Measurements from ENCODE around the gene TIAL1. TPM values are rescaled to one million over a fixed set of nuclear protein-coding genes. Genes with fewer than 3 reads are reported as not detected.
A peak's percentile ranks its signal among the peaks of the same experiment; 100 is the strongest.

Gene TIAL1
- total RNA-seq, 2 donors from 2014 or later, result 68.7 to 74.3 TPM

DNA sequence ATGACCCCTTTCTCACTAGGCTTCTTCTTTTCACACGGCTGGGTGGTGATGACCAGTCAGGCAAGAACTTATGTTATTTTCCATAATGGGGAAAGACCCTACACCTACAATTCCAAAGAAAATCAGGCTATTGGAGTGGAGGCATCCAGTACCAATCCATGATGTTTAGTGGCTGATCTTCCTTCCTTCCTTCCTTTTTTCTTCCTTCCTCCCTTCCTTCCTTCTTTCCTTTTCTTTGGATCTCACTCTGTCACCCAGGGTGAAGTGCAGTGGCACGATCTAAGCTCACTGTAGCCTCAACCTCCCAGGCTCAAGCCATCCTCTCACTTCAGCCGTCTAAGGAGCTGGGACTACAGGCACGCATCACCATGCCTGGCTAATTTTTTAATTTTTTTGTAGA is 56.7 kb downstream of the TIAL1 start:
- no peak for DNase-seq (ENCODE audit: low spot score)
- no peaks in the 10 kb centered on the region for H3K36me3 ChIP-seq
- TF ChIP-seq POLR2AphosphoS5 (IDR thresholded peaks at IDR 0.05) (no peak), POLR2A (IDR thresholded peaks at IDR 0.05) (no peak)
- TF ChIP-seq, protein P1, sequence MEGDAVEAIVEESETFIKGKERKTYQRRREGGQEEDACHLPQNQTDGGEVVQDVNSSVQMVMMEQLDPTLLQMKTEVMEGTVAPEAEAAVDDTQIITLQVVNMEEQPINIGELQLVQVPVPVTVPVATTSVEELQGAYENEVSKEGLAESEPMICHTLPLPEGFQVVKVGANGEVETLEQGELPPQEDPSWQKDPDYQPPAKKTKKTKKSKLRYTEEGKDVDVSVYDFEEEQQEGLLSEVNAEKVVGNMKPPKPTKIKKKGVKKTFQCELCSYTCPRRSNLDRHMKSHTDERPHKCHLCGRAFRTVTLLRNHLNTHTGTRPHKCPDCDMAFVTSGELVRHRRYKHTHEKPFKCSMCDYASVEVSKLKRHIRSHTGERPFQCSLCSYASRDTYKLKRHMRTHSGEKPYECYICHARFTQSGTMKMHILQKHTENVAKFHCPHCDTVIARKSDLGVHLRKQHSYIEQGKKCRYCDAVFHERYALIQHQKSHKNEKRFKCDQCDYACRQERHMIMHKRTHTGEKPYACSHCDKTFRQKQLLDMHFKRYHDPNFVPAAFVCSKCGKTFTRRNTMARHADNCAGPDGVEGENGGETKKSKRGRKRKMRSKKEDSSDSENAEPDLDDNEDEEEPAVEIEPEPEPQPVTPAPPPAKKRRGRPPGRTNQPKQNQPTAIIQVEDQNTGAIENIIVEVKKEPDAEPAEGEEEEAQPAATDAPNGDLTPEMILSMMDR (IDR thresholded peaks at IDR 0.05), result no peak
- H3K4me3 ChIP-seq, result no peak overlapping the region
- H3K9me3 ChIP-seq, result no peaks in the 10 kb centered on the region
- WGBS, result 95% methylated on average over 4 of the region's 4 CpGs
- peak overlapping the region in 1 of 2 donors; percentile 73 for H3K27ac ChIP-seq
- H3K27me3 ChIP-seq (replicated peaks; ENCODE audit: insufficient read depth), result no peaks in the 10 kb centered on the region
- intact Hi-C loops (cut with DNase I), result no loop called here
- peaks cover 16% of the 10 kb centered on the region for H3K4me1 ChIP-seq (replicated peaks)

DNA sequence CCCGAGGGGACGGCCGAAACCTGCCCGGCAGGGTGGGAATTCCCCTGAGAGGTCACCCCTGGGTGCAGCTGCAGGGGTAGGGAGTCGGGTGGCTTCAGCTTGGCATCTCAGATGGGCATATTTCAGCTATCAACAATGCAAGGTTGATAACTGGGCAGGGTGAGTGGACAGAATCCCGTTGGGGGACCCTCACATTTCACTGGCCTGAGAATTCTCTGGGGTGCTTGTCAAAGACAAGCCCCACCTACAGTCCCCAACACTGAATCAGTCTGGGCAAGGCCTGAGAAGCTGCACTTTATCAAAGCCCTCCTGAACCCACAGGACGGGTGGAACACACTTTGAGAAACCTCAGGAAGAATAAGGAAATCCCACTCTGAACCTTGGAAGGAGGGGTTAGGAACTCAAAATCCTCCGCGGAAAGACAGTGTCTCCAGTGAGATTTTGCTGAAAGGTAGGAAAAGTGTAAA is 57.4 kb downstream of the TIAL1 start:
- peak overlapping the region; percentile 70 to 73 for H3K27ac ChIP-seq
- TF ChIP-seq, protein P1 (IDR thresholded peaks at IDR 0.05), result no peak
- no peak for TF ChIP-seq POLR2A (IDR thresholded peaks at IDR 0.05)
- TF ChIP-seq POLR2AphosphoS5 (IDR thresholded peaks at IDR 0.05), result no peak
- intact Hi-C loops (cut with DNase I), result no loop called here
- no peaks in the 10 kb centered on the region for H3K27me3 ChIP-seq (replicated peaks; ENCODE audit: insufficient read depth)
- H3K4me3 ChIP-seq, result no peak overlapping the region
- no peaks in the 10 kb centered on the region for H3K9me3 ChIP-seq
- H3K36me3 ChIP-seq, result no peaks in the 10 kb centered on the region
- DNase-seq (ENCODE audit: low spot score), result peak; percentile 23
- 43% methylated on average over 9 of the region's 9 CpGs for WGBS
- H3K4me1 ChIP-seq (replicated peaks), result peaks cover 16% of the 10 kb centered on the region

DNA sequence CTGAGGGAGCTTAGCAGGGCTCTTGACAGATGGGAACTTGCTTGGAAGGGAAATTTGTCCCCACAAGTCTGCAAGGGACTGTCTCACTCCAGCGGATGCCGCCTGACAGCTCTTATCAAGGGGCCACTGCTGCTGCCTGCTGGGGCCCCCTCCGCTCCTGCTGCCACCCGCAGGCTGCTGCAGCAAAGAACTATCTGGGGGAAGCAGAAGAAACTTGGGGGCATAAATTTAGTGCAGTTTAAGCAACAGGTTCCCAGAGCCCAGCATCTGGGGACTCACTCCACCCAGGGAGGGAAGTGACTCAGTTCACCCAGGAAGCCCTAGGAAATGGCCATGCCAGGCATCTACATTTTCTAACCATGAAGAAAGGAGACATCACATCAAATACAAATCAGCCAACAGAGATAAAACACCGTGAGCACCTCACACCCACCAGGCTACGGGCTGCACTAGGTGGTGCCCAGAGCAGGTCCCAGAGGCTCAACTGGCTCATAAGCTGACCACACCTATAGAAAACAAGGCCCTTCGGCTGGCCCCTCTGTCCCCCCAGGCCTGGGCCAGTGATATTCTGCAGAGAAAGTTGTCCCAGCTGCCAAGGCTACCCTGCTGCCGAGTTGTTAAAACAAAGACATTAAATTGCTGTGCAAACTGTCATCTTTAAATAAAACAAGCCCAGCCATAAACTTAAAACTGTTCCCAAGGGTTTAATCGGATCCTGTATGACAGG is 58.0 kb downstream of the TIAL1 start:
- intact Hi-C loops (cut with DNase I), result no loop called here
- Histone ChIP-seq H3K4me1 (replicated peaks) (peaks cover 16% of the 10 kb centered on the region), H3K4me3 (no peak overlapping the region), H3K9me3 (no peaks in the 10 kb centered on the region), H3K27ac (peak overlapping the region; percentile 70 to 73), H3K27me3 (replicated peaks; ENCODE audit: insufficient read depth) (no peaks in the 10 kb centered on the region), H3K36me3 (no peaks in the 10 kb centered on the region)
- 54% methylated on average over 9 of the region's 9 CpGs for WGBS
- peak; percentile 18 for TF ChIP-seq POLR2AphosphoS5 (IDR thresholded peaks at IDR 0.05)
- TF ChIP-seq, protein P1 (IDR thresholded peaks at IDR 0.05), result no peak
- DNase-seq (ENCODE audit: low spot score), result no peak

DNA sequence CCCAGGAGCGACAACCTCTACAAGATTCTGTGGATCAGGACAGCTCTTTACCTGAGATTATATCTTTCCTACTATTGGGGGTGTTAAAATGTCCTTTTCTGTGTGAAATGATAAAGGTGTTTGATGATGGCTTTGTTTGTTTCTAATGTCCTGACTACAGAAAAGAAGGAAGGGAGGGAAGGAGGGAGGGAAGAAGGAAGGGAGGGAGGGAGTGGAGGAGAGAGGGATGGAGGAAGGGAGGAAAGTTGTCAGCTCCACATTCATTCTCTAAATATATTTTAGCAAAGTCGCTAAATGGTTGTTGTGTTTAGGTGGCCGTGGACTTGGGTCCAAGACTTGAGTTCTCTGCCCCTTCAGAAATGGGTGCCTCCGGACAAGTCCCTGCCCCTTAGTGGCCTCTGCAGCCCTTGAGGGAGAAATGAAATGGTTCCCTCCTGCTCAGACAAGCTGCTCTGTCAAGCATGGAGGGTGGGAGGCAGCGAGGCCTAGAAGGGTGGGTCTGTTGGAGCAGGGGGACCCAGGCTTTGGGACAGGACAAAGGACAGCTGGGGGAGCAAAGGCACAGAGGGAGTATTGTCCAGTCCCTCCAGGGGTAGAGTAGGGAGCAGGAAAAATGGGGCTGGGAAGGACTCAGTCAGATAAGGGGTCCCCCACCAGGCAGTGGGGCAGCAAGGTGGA is 58.7 kb downstream of the TIAL1 start:
- no peak for DNase-seq (ENCODE audit: low spot score)
- Histone ChIP-seq H3K27ac (peak overlapping the region; percentile 70 to 73), H3K27me3 (replicated peaks; ENCODE audit: insufficient read depth) (no peaks in the 10 kb centered on the region), H3K36me3 (no peaks in the 10 kb centered on the region), H3K9me3 (no peaks in the 10 kb centered on the region), H3K4me3 (no peak overlapping the region), H3K4me1 (replicated peaks) (peaks cover 16% of the 10 kb centered on the region)
- 81% methylated on average over 5 of the region's 5 CpGs for WGBS
- intact Hi-C loops (cut with DNase I), result no loop called here
- no peak for TF ChIP-seq POLR2A (IDR thresholded peaks at IDR 0.05)
- TF ChIP-seq POLR2AphosphoS5 (IDR thresholded peaks at IDR 0.05), result no peak
- TF ChIP-seq, protein P1 (IDR thresholded peaks at IDR 0.05), result no peak
